ENCODE data around the gene ESRRG.
A peak's percentile ranks its signal among the peaks of the same experiment; 100 is the strongest.

DNA sequence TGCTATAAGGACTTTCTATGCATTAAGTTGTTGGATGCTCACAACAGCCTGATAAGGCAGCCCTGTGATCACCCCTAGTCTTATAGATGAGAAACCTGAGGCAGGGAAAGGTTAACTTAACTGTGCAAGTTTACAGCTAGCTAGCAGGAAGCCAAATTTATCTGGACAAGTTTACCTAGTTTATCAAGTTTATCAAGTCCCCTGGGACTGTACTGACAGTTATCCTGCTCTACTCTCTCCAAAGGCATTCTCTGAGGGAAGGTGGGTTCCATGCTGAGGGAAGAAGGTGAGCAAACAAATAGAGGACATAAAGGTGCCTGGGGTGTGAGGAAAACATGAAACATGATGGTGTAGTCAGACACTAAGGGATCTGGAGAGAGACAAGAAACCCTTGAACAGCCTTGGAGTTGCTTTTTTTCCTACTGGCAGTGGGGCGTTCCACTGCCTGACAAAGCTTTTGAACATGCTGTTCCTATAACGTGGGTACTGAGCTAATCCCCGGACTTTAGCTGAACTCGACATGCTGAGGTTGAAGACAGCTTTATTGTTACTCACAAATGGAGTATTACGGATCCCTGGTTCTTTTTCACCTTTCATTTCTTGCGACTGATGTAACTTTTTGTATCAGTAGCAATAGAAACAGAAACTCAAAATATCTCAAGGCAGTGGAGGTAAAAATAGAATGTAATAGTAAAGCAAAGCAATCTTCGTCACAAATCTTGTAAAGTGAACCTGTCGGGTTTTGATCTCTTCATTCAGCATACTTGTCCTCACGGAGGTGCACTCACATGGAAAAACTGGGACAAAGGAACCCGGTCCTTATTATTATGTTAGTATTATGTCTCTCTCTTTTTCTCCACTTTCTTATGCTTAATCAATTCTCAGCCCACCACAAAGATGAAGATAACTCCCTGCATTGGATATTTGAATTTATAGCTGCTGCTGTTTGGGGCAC is 42.4 kb upstream of the ESRRG start:
- TF ChIP-seq POLR2AphosphoS5 (IDR thresholded peaks at IDR 0.05) (peak; percentile 48), POLR2A (IDR thresholded peaks at IDR 0.05) (no peak), EP300 (IDR thresholded peaks at IDR 0.05) (no peak)
- TF ChIP-seq, protein P1, sequence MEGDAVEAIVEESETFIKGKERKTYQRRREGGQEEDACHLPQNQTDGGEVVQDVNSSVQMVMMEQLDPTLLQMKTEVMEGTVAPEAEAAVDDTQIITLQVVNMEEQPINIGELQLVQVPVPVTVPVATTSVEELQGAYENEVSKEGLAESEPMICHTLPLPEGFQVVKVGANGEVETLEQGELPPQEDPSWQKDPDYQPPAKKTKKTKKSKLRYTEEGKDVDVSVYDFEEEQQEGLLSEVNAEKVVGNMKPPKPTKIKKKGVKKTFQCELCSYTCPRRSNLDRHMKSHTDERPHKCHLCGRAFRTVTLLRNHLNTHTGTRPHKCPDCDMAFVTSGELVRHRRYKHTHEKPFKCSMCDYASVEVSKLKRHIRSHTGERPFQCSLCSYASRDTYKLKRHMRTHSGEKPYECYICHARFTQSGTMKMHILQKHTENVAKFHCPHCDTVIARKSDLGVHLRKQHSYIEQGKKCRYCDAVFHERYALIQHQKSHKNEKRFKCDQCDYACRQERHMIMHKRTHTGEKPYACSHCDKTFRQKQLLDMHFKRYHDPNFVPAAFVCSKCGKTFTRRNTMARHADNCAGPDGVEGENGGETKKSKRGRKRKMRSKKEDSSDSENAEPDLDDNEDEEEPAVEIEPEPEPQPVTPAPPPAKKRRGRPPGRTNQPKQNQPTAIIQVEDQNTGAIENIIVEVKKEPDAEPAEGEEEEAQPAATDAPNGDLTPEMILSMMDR (IDR thresholded peaks at IDR 0.05), result no peak
